ENCODE results near the gene WNK2. TPM values are rescaled to one million over a fixed set of nuclear protein-coding genes. Genes with fewer than 3 reads are reported as not detected.

WNK2 gene
- total and polyA plus RNA-seq, 2 of the 4 experiments (the other 2 are of a cell fraction), result not detected

- no peak overlapping the region for H4K8ac ChIP-seq (ENCODE audit: low read depth in 2 of 2, low read length in 2 of 2)
- no peak overlapping the region for H2AK9ac ChIP-seq (replicated peaks; ENCODE audit: low read depth, low read length, poor library complexity)
- no peaks in the 10 kb centered on the region for H3K4me1 ChIP-seq (ENCODE audit: control insufficient read depth, insufficient read depth, low read length)
- POLR2A ChIA-PET (ENCODE audit: unreplicated experiment), result no interaction called here
- H4K91ac ChIP-seq (ENCODE audit: insufficient read depth, low read depth, low read length), result no peak overlapping the region
- H3K9me3 ChIP-seq (ENCODE audit: control insufficient read depth, insufficient read depth, low read length), result no peaks in the 10 kb centered on the region
- no peak overlapping the region for H2BK20ac ChIP-seq (ENCODE audit: low read depth, low read length)
- CTCF ChIA-PET, result interaction anchor here (1.7 kb wide), 1 partner anchor 199 kb away, joined by 4 read pairs; no protein-coding TSS in a partner anchor
- H2BK120ac ChIP-seq (ENCODE audit: low read depth, low read length), result no peak overlapping the region
- no peaks in the 10 kb centered on the region for H3K36me3 ChIP-seq (ENCODE audit: control insufficient read depth, insufficient read depth, low read length)
- 77% methylated on average over 14 of the region's 22 CpGs; no CpG with 5 or more reads in 1 of the 2 experiments for WGBS, 2 experiments (ENCODE audit: extremely low coverage in 2 of 2, insufficient read length in 1 of 2)
- intact Hi-C loops (cut with micrococcal nuclease), result no loop called here
- H3K9me1 ChIP-seq (ENCODE audit: insufficient read depth, low read length), result no peaks in the 10 kb centered on the region
- dilution Hi-C loops (cut with HindIII; ENCODE audit: low sequenced_read_pairs, unreplicated experiment), result no loop called here
- no peak overlapping the region for H3K23ac ChIP-seq (ENCODE audit: low read depth, low read length)
- no peak overlapping the region for H2BK5ac ChIP-seq (ENCODE audit: low read depth, low read length, poor library complexity, severe bottlenecking)
- no peak overlapping the region for H2BK15ac ChIP-seq (ENCODE audit: low read depth, low read length)
- no peak overlapping the region for H4K5ac ChIP-seq (ENCODE audit: low read depth, low read length)
- H3K14ac ChIP-seq (replicated peaks; ENCODE audit: low read depth, low read length), result no peak overlapping the region
- no peak overlapping the region for H3K18ac ChIP-seq (ENCODE audit: low read depth, low read length)
- ATAC-seq (ENCODE audit: low read depth), result no peak
- in situ Hi-C loops (cut with MboI; ENCODE audit: low sequenced_read_pairs), result loop anchor here (5.0 to 25.0 kb wide), 3 partner anchors 104 to 296 kb away; no protein-coding TSS in a partner anchor
- H2AFZ ChIP-seq (replicated peaks; ENCODE audit: low read length, poor library complexity), result no peak overlapping the region
- TF ChIP-seq, protein P1, sequence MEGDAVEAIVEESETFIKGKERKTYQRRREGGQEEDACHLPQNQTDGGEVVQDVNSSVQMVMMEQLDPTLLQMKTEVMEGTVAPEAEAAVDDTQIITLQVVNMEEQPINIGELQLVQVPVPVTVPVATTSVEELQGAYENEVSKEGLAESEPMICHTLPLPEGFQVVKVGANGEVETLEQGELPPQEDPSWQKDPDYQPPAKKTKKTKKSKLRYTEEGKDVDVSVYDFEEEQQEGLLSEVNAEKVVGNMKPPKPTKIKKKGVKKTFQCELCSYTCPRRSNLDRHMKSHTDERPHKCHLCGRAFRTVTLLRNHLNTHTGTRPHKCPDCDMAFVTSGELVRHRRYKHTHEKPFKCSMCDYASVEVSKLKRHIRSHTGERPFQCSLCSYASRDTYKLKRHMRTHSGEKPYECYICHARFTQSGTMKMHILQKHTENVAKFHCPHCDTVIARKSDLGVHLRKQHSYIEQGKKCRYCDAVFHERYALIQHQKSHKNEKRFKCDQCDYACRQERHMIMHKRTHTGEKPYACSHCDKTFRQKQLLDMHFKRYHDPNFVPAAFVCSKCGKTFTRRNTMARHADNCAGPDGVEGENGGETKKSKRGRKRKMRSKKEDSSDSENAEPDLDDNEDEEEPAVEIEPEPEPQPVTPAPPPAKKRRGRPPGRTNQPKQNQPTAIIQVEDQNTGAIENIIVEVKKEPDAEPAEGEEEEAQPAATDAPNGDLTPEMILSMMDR (conservative IDR thresholded peaks at IDR 0.05; ENCODE audit: low read depth, low read length), result no peak
- TF ChIP-seq CEBPB (IDR thresholded peaks at IDR 0.05; ENCODE audit: low read depth, low read length) (no peak), NFE2L2 (IDR thresholded peaks at IDR 0.05; ENCODE audit: low read depth, low read length) (no peak), ELK1 (IDR thresholded peaks at IDR 0.05; ENCODE audit: borderline replicate concordance, low read depth, low read length) (no peak), BHLHE40 (IDR thresholded peaks at IDR 0.05; ENCODE audit: low read depth, low read length) (no peak), FOS (IDR thresholded peaks at IDR 0.05; ENCODE audit: low read depth, low read length) (no peak), RCOR1 (IDR thresholded peaks at IDR 0.05; ENCODE audit: insufficient replicate concordance, low read length) (no peak), MAZ (IDR thresholded peaks at IDR 0.05; ENCODE audit: borderline replicate concordance, low read depth, low read length) (no peak), SMC3 (IDR thresholded peaks at IDR 0.05; ENCODE audit: low read depth, low read length) (no peak), MAFK (IDR thresholded peaks at IDR 0.05; ENCODE audit: low read depth, low read length) (no peak), CHD1 (IDR thresholded peaks at IDR 0.05; ENCODE audit: low read depth, low read length) (no peak), RFX5 (IDR thresholded peaks at IDR 0.05; ENCODE audit: low read depth, low read length) (no peak), RAD21 (IDR thresholded peaks at IDR 0.05; ENCODE audit: low read length) (no peak), POLR2A (IDR thresholded peaks at IDR 0.05; ENCODE audit: low read depth, low read length) (no peak), MXI1 (IDR thresholded peaks at IDR 0.05; ENCODE audit: borderline replicate concordance, low read depth, low read length) (no peak)
- TF ChIP-seq, protein P2, sequence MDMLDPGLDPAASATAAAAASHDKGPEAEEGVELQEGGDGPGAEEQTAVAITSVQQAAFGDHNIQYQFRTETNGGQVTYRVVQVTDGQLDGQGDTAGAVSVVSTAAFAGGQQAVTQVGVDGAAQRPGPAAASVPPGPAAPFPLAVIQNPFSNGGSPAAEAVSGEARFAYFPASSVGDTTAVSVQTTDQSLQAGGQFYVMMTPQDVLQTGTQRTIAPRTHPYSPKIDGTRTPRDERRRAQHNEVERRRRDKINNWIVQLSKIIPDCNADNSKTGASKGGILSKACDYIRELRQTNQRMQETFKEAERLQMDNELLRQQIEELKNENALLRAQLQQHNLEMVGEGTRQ (IDR thresholded peaks at IDR 0.05; ENCODE audit: low read depth, low read length), result no peak
- no peak overlapping the region for H3K4me3 ChIP-seq (ENCODE audit: insufficient read depth, low read depth, low read length)
- no peak overlapping the region for H3K4me2 ChIP-seq (ENCODE audit: low read depth, low read length)
- H3K27me3 ChIP-seq (ENCODE audit: control insufficient read depth, insufficient read depth, low read length), result peaks cover 11% of the 10 kb centered on the region
- no peak overlapping the region for H3K27ac ChIP-seq (ENCODE audit: insufficient read depth, low read length)
- no TSS peak for BruUV-seq (replicated peaks)
- DNase-seq, result no peak
- H4K20me1 ChIP-seq (ENCODE audit: insufficient read depth, low read length), result no peaks in the 10 kb centered on the region
- no peak overlapping the region for H2AK5ac ChIP-seq (ENCODE audit: low read depth, low read length)
- no peaks in the 10 kb centered on the region for H3K79me1 ChIP-seq (ENCODE audit: low read depth in 1 of 2, low read length in 2 of 2)
- no peak overlapping the region for H3K9ac ChIP-seq (ENCODE audit: low read depth, low read length)
- no peak overlapping the region for H3K56ac ChIP-seq (ENCODE audit: extremely low read depth, insufficient read depth, low read length)
- H3K4ac ChIP-seq (ENCODE audit: low read depth, low read length), result no peak overlapping the region
These were observed 124.2 kb downstream of the WNK2 start for GRCh38 chr9:93308158-93308602.

Measured in IMR-90 (cell line).